Hematopoietic multipotent progenitor cell treated with erythropoietin and hydrocortisone succinate and interleukin-3 and kit ligand, for 6 days (in vitro differentiated cells): ENCODE data around the gene MRPS7.

Experiments used
- DNase-seq: peaks from one replicate; pipeline ENCODE4 v3.0.0-alpha.2; 2015

Gene MRPS7

DNA sequence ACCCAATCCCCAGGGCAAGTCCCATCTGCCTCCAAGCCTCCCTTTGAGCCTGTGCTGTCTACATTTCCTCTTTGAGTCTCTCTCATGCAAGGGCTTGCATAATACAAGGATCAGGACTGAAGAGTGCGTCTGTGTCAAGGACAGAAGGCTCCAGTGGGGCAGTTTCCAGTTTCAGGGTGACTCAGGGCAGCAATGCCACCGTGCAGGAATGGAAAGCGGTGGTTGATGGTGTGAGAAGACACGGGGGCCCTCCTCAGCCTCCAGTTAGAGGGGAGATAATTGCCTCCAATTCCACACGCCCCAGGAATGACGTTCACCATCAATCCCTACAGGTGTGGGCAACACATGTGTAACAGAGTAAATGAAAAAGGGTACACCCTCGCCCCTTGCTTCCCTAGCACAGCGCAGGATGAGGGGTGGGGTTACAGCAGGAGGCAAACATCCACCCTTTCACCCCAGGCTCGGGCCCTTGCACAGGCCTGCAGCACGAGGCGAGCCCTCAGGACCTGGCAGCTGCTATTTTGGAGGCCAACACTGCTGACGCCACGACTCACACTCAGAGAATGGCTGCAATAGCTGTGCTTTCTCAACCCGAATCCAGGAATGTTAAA, 52.4 kb downstream of the MRPS7 start:
- DNase-seq = peak; percentile 37

DNA sequence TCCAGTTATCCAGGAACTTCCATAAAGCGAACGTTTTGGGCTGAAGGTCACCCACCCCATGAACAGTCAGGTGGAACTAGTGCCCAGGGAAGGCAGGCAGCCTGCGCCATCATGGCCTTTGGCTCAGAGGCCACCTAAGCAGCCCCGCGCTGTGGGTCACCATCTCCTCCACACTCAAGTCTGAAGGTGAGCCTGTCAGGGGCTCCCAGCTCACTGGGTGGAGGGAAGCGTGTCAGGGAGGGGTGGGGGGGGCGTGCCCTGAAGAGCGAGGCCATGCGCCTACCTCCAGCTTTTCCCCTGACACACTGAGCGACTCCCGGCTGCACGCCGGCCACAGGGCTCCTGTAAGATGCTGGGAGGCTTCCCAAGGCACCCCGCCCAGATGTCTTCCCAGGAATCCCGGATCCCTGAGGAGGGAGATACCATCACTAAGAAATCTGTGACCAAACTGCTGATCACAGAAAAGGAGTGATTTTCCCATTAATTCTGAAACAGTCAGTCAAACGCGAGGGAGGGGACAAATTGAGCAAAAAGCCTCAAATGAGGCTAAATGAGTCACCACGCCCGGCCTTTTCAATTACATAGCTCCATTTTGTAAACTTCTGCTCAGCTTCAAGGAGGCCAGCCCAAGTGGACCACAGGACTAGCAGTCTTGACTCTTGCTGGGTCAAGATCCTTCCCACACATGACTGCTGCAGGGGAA, 54.0 kb downstream of the MRPS7 start:
- DNase-seq = no peak
